GM19452 (cell line): ENCODE data around the gene PRR23E.

Source experiments
- ATAC-seq: cut with Tn5 transposase; IDR thresholded peaks from one replicate; pipeline ENCODE4 v1.9.1; 2021; ENCODE audit not compliant: unreplicated experiment

The PRR23E gene

DNA sequence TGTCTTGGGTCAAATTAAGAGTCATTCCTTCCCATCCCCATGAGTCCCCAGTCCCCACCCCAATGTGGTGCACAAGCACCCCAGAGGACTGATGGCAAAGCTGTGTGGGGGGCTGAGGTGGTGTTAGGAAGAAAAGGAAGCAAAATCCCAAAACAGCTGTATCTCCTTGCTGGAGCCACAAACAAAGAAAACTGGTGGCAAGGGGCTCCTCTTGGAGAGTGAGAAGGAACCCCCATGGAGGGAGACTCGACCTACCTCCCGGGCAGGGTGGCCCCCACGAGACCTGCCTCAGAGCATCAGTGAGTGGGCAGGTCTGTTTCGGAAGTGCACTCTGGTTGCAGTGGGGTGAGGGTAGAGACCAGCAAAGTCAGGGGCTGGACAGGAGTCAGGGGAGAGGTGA, 29.2 kb downstream of the PRR23E start:
- no peak for ATAC-seq

DNA sequence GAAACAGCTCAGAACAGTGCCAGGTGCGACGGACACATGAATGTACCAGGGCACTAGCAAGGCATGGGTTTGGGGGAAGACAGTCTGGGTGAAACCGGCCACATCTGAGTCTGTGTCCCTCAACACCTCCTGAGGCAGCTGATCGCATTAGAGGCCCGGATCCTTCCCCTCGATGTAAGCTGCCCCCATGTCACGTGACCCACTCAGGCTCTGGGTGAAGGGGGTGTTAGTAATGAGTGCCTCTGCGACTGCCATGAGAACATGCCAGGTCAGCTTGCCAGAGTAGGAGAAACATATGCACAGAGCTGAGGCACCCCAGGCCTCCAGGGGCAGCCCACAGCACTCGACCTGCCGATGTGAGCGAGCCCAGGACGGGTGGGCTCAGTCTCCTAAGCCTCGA, 29.7 kb downstream of the PRR23E start:
- ATAC-seq: no peak

DNA sequence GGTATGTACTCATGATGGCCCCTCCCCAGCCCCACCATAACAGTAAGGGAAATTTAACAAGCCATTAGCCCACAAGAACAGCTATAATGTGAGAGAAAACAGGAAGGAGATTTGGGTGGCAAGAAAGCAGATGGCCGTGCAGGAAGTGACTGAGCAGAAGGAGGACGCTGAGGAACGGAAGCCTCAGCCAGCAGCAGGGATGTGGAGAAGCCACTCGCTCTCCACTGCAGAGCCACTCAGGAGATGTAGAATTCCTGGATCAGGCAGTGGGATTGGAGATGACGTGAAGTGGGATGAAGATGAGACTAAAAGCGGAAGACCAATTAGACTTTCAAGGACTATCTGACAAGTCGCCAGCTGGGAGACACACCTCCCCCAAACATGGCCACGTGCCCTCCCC, 31.2 kb downstream of the PRR23E start:
- no peak for ATAC-seq

DNA sequence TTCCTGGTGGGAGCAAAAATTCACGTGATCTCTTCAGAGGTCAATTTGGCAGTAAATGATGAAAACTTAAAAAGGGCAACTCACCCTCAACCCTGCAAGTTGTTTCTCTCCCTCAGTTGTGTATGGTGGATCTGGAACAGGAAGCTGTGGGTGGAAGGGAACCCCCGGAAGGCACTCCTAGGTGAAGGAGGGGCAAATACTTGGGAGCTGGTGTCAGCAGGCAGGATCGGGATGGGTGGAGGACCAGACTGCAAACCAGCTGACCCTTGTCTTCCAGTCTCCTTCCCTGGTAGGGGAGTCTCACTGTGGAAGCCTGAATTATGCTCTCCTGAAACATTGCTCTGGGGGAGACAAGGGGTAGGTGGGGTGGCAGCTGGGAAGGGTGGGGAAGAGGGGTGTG, 33.5 kb downstream of the PRR23E start:
- no peak for ATAC-seq

DNA sequence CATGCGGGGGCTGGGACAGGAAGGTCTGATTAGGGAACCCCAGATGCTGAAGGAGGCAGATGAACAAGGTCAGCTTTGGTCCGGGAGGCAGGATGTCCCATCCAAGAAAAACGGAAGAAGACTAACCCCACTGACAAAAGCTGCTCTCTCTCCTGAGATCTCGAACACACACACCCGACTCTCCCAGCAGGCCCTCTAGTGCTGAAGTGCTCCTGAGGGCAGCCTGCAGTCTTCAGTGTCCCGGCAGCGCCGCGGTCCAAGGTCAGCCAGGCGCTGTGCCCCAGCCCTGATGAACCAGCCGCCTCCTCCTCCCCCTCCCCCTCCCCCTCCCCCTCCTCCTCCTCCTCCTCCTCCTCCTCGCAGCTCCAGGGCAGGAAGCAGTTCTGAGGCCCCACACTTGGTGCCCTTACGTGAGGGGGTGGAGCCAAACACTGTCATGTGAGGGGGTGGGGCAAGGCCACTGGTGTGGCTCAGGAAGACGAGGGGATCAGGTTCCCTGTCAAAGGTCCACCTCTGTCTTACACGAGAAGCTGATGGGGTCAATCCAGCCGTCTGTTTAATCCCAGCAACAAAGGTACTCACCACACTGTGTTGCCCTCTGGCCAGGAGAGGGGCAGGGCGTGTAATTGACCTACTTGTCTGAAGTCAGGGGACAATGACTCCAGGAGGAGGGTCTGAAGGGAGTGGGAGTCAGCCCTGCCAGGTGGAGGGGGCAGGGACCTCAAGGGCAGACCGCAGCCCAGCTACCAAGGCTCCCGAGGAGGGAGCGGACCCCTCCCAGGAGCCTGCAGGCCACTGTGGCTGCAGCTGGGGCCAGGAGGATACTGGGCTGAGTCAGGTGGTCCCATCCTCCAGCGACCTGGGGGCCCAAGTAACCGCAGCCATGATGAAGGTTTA, 34.3 kb downstream of the PRR23E start:
- ATAC-seq: no peak

DNA sequence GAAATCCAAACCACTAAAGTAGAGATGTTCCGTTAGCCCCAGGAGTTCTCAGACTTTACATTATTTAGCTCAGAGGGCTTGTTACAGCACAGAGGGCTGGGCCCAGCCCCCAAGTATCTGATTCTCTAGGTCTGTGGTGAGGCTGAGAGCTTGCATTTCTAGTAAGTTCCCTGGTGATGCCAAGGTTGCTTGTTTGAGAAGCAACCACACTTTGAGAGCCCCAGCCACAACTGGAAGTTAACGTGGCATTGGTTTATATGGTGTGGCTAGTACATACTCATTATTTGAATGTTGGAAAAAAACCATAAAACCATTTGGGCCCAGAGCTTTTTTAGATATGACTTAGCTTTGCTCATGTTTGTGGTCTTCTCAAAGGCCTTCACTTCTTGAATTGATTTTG, 35.9 kb downstream of the PRR23E start:
- ATAC-seq: no peak

DNA sequence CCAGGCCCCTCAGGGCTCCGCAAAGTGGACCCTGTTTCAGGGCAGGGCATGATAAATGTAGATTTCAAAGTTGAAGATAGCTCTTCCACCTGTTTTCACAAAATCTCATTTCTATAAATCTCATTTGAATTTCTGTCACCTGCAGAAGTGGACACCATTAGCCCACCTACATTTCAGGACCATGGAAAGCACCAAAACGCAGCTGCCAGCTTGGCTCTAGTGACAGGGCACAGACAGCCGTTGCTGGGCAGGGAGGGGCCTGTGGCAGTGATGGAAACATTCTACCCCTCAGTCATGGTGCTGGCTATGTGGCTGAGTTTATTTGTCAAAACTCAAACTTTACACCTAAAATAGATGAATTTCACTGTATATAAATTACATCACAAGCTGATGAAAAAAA, 40.4 kb downstream of the PRR23E start:
- no peak for ATAC-seq

DNA sequence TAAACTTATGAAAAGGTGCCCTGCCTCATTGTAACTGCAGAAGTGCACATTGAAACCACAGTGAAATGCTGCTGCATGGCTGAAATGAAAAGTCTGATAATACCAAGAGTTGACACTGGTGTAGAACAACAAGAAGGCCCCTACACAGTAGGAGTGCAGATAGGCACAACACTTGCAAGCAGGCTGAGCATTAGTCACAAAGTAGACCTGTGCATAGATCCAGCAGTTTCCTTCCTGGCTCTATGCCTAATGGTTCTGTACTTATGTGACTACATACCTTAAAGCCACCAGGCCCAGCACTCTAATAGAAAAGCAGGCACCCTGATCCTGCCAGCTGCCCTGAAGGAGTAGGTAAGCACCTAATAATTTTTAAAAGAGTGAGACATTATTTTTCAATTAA, 41.8 kb downstream of the PRR23E start:
- ATAC-seq: no peak

DNA sequence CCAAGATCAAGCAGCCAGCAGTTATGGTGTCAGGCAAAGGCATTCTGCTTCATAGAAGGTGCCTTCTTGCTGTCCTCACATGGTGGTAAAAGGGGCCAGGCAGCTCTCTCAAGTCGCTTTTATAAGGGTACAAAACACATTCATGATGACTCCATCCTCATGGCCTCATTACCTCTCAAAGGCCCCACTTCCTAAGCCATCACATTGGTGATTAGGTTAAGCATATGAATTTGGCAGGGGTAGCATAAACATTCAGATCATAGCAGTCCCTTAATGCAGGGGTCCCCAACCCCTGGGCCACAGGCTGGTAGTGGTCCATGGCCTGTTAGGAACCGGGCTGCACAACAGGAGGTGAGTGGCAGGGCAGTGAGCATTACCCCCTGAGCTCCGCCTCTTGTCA, 42.8 kb downstream of the PRR23E start:
- no peak for ATAC-seq

DNA sequence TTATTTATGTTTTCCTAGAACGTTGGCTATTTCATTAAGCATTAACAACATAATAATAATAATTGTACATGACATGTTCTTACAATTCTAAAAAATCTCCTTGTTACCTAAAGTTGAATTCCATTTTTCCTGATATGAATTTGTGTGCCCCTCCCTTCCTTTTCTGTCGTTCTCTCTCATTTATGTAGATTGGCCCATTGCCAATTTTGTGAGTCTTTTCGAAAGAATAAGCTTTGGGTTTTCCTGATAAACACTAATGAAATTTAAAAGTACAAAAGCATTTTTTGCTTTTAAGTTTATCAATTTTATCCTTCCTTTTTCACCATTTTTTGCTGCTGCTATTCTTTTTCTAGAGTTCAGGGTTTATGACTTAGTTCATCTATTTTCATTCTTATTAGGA, 44.9 kb downstream of the PRR23E start:
- no peak for ATAC-seq

DNA sequence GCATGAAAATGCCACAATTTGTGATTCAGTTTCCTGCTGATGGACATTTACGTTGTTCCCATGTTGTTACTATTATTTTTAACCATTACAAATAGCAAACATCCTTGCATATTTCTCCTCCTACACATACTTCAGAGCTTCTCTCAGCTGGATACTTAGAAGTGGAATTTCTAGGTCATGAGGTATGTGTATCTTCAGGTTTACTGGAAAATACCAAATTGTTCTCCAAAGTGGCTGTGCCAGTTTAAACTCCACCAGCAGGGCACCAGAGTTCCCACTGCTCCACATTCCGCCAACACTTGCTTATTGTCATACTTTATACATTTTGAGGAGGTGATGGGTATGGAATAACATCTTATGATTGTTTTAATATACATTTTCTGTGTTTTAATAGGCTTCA, 45.7 kb downstream of the PRR23E start:
- ATAC-seq: no peak

DNA sequence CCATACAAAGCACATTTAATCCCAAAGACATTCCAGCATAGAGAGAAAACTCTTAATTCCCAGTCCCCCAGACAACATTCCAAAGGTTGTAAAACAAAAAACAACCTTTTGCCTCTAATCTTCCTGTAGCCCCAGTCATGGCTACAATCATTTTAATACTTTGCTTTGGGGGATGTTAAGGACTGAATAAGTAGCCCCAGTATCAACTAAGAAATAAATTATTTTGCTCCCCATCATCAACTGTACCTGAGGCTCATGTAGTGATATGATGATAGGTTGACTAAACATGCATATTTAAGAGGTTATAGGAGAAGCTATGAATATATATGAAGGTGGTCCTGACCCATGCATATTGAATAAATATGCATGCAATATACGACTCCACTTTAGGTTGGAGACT, 54.4 kb downstream of the PRR23E start:
- no peak for ATAC-seq
